Endothelial cell of umbilical vein (primary cell): ENCODE data around the gene NUDT14.

Experiments used
- CTCF ChIP-seq, 2 donors: IDR thresholded peaks; 1 replicate in 1 of 2; 2 replicates in 1 of 2; pipeline ENCODE4 v1.5.1; 2011; ENCODE audit warnings: low read length in 2 of 2, mild to moderate bottlenecking in 2 of 2, moderate library complexity in 2 of 2, control low read depth in 1 of 2, inconsistent platforms in 1 of 2, low read depth in 1 of 2; ENCODE audit not compliant: insufficient read depth in 1 of 2; ENCODE audit errors: extremely low read depth in 1 of 2
- POLR2AphosphoS5 ChIP-seq: IDR thresholded peaks from 2 replicates; pipeline ENCODE4 v1.6.1; 2012; ENCODE audit warnings: low read depth, mild to moderate bottlenecking, control low read depth, low read length, moderate library complexity; ENCODE audit not compliant: insufficient read depth

- TF ChIP-seq CTCF (IDR thresholded peaks at IDR 0.05; ENCODE audit: extremely low read depth in 1 of 2, insufficient read depth in 1 of 2, low read depth in 1 of 2, low read length in 2 of 2) = no peak
- TF ChIP-seq POLR2AphosphoS5 = no peak
These were observed 34.5 kb upstream of the NUDT14 start for GRCh38 chr14:105215602-105216001.
